Kidney (tissue), 14 donors: Measurements from ENCODE around the gene CLPX. TPM values are rescaled to one million over a fixed set of nuclear protein-coding genes. Genes with fewer than 3 reads are reported as not detected.

Experiments used
- DNase-seq, 5 donors: peaks; one replicate each; pipeline ENCODE4 v3.0.0-alpha.2; 2013 to 2020
- FAIRE-seq: peaks from 2 replicates; lab custom pipeline; 2012; peaks lifted over from hg19 to GRCh38; lab: Jason Lieb, UNC
- H3K27ac ChIP-seq, 2 donors: one replicate each; pipeline ENCODE4 v1.7.0; 2013; ENCODE audit warnings: low read depth in 2 of 2, low read length in 2 of 2, inconsistent platforms in 1 of 2
- H3K27me3 ChIP-seq: one replicate; pipeline ENCODE4 v1.7.1; 2013; ENCODE audit warnings: low read length, inconsistent platforms; ENCODE audit not compliant: control insufficient read depth, insufficient read depth
- H3K36me3 ChIP-seq, 3 donors: one replicate each; pipeline versions ENCODE4 v1.7.0 to v1.7.1; 2013; ENCODE audit warnings: low read length in 3 of 3, control low read depth in 1 of 3, inconsistent platforms in 1 of 3; ENCODE audit not compliant: insufficient read depth in 3 of 3, control insufficient read depth in 2 of 3
- H3K4me1 ChIP-seq, 3 donors: one replicate each; pipeline versions ENCODE4 v1.7.0 to v1.7.1; 2013; ENCODE audit warnings: low read length in 3 of 3, inconsistent platforms in 1 of 3, low read depth in 1 of 3; ENCODE audit not compliant: control insufficient read depth in 2 of 3, insufficient read depth in 2 of 3
- H3K4me3 ChIP-seq, 3 donors: one replicate each; pipeline versions ENCODE4 v1.7.0 to v1.8.1; 2013; ENCODE audit warnings: low read length in 3 of 3, control low read depth in 1 of 3, inconsistent platforms in 1 of 3
- H3K9ac ChIP-seq, 3 donors: one replicate each; pipeline versions ENCODE4 v1.7.0 to v1.7.1; 2013; ENCODE audit warnings: low read length in 3 of 3, control low read depth in 1 of 3, inconsistent platforms in 1 of 3
- H3K9me3 ChIP-seq, 3 donors: one replicate each; pipeline versions ENCODE4 v1.7.0 to v1.7.1; 2013; ENCODE audit warnings: low read length in 3 of 3, control low read depth in 1 of 3, inconsistent platforms in 1 of 3; ENCODE audit not compliant: control insufficient read depth in 2 of 3, insufficient read depth in 1 of 3
- CTCF ChIP-seq: IDR thresholded peaks from 3 replicates; pipeline ENCODE4 v1.5.1; 2012; ENCODE audit warnings: mild to moderate bottlenecking, moderate library complexity, borderline replicate concordance; ENCODE audit not compliant: insufficient read depth; ENCODE audit errors: extremely low read depth
- intact Hi-C: fragments of 100-400 bp; cut with DNase I; formaldehyde crosslinking; loops from one replicate; pipeline ENCODE4 v1.11.1; 2022
- polyA plus RNA-seq: library from polyadenylated mRNA; stranded (reverse); fragments of 350-450 nt; fragmentation: Illumina TruSeq; extraction: RNeasy Lipid Tissue Mini Kit (QIAGEN cat#74804); gene quantifications from one replicate; pipeline ENCODE4 v1.2.3, GENCODE V29; 2014; ENCODE audit warnings: low read depth, low replicate concordance; ENCODE audit not compliant: insufficient read depth
- total RNA-seq: library from RNA; stranded (reverse); fragmentation: NEBNext Ultra II Directional; extraction: Animal tissue kit (Norgen Biotek cat#: 25700); gene quantifications from one replicate; pipeline ENCODE4 v1.2.1, GENCODE V29; 2021
- donor health status: control.
- donor health status: control.
- donor health status: control.
- donor health status: control.
- donor health status: control.
- donor health status: DM: yes; HTN: yes; CAD: no.
- donor health status: Normal renal cell carcinoma (clear cell type).

CLPX gene
- total and polyA plus RNA-seq, 2 donors from 2014 or later: 18.4 to 48.2 TPM

GRCh38 chr15:65115542-65115941 lies 69.6 kb downstream of the CLPX start:
- intact Hi-C loops: no loop called here
- H3K36me3 ChIP-seq: peaks cover 5 to 46% (median 21%) of the 10 kb centered on the region in 3 donors

DNA sequence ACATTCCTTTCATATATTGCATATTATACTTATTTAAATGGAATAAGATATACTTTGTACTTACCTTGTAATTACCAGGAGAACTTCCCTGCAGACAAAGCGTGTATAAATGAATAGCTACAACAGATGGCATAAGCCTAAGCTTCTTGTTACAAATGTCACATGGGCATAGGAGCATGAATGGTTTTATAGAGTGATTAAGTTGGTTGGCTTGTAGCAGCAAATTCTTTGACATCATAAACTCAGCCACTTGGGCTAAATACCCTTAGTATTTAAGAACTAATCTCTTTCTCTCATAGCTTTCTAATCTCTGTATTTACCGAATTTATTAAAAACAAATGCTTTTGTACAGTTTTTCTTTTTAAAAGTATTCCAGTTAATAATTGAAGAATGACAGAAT lies 70.1 kb downstream of the CLPX start, which contains the start of gene UBAP1L:
UBAP1L (minus strand) TSS at position 115 of the 400 bp plus-strand sequence. CDS start 8,985 bp downstream, outside the sequence.
- no peaks in the 10 kb centered on the region for H3K27me3 ChIP-seq
- no peaks in the 10 kb centered on the region for H3K4me1 ChIP-seq
- TF ChIP-seq CTCF: no peak
- DNase-seq: no peak
- no peak within 1 kb of the TSS for H3K4me3 ChIP-seq
- H3K9ac ChIP-seq: no peak within 1 kb of the TSS
- no peak within 1 kb of the TSS for H3K27ac ChIP-seq
- H3K9me3 ChIP-seq: no peaks in the 10 kb centered on the region
- no peak for FAIRE-seq
- intact Hi-C loops: no loop called here
- peaks cover 5 to 46% (median 21%) of the 10 kb centered on the region in 3 donors for H3K36me3 ChIP-seq

More at GRCh38 chr15:65115542-65115941, 69.6 kb downstream of the CLPX start:
- TF ChIP-seq CTCF: no peak
- no peak overlapping the region for H3K27ac ChIP-seq
- H3K4me3 ChIP-seq: no peak overlapping the region
- DNase-seq (no peak), FAIRE-seq (no peak)
- H3K4me1 ChIP-seq: no peaks in the 10 kb centered on the region
- H3K9ac ChIP-seq: no peak overlapping the region
- no peaks in the 10 kb centered on the region for H3K27me3 ChIP-seq
- H3K9me3 ChIP-seq: no peaks in the 10 kb centered on the region

DNA sequence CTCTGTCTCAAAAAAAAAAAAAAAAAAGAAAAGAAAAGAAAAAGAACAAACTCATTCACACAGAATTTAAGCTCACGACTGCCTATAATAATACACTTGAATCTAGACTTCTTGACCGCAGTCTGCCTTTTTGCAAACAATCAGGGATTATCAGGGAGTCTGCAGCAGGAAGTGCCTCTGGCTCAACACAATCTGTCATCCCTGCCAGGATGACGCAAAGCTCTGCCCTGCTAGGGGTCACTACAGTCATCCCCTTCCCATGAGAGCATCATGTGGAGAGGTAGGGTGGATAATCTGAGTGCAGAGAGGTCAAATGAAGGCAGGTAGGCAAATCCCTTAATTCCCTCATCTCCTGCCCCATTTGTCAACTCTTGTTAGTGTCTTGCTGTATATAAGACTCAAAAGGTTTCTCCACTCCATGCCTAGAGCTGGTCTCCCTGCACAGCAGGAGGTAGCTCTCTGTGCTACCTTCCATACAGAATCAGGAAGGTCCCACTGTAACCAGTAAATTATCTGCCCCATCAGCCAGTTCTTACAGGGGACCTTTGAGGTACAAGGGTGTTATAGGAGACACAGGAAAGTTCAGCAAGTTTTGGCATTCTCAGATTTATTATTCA lies 74.4 kb downstream of the CLPX start:
- H3K4me1 ChIP-seq: no peaks in the 10 kb centered on the region
- no peak overlapping the region for H3K4me3 ChIP-seq
- H3K9ac ChIP-seq: no peak overlapping the region
- H3K27ac ChIP-seq: no peak overlapping the region
- H3K27me3 ChIP-seq: no peaks in the 10 kb centered on the region
- H3K36me3 ChIP-seq: peaks cover 2 to 21% (median 8%) of the 10 kb centered on the region in 3 donors
- no peaks in the 10 kb centered on the region for H3K9me3 ChIP-seq
- DNase-seq (no peak), FAIRE-seq (no peak)
- TF ChIP-seq CTCF: no peak
- intact Hi-C loops: no loop called here
